ENCODE data around the gene TUBB6.

TUBB6 gene

GRCh38 chr18:12281861-12282260, 26.2 kb upstream of the TUBB6 start:
- Mint-ChIP-seq H3K27me3 (ENCODE audit: low read depth) (peaks cover 21% of the 10 kb centered on the region), H3K27ac (peak overlapping the region in 1 of 3 experiments; percentile 100), H3K36me3 (ENCODE audit: low read depth) (no peaks in the 10 kb centered on the region), H3K9me3 (no peaks in the 10 kb centered on the region), H3K4me1 (peaks cover 50% of the 10 kb centered on the region), H3K4me3 (peak overlapping the region in 1 of 3 experiments; percentile 12)
- TF ChIP-seq, protein P1, sequence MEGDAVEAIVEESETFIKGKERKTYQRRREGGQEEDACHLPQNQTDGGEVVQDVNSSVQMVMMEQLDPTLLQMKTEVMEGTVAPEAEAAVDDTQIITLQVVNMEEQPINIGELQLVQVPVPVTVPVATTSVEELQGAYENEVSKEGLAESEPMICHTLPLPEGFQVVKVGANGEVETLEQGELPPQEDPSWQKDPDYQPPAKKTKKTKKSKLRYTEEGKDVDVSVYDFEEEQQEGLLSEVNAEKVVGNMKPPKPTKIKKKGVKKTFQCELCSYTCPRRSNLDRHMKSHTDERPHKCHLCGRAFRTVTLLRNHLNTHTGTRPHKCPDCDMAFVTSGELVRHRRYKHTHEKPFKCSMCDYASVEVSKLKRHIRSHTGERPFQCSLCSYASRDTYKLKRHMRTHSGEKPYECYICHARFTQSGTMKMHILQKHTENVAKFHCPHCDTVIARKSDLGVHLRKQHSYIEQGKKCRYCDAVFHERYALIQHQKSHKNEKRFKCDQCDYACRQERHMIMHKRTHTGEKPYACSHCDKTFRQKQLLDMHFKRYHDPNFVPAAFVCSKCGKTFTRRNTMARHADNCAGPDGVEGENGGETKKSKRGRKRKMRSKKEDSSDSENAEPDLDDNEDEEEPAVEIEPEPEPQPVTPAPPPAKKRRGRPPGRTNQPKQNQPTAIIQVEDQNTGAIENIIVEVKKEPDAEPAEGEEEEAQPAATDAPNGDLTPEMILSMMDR (IDR thresholded peaks at IDR 0.05; ENCODE audit: unreplicated experiment in 3 of 3): no peak

DNA sequence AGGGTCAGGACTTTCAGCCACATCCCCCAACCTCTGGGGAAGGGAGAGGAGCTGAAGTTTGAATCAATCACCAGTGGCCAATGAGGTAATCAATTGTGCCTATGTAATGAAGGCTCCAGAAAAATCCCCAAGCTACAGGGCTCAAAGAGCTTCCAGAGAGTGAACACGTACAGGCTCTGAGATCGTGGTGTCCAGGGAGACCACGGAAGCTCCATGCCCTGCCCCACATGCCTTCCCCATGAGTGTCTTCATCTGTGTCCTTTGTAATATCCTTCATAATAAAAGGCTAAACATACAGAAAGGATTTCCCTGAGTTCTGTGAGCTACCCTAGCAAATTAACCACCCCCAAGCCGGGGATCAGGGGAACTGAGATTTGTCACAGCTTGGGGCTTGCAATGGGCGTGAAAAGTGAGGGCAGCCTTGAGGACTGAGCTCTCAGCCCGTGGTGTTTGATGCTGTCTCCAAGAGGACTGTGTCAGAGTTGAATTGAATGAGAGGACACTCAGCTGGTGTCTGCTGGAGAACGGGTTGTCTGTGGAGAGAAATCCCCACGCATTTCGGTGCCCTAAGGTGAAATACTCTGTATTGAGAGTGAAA, 25.5 kb upstream of the TUBB6 start:
- H3K36me3 Mint-ChIP-seq (ENCODE audit: low read depth): no peaks in the 10 kb centered on the region
- no peaks in the 10 kb centered on the region for H3K9me3 Mint-ChIP-seq
- peaks cover 43% of the 10 kb centered on the region for H3K4me1 Mint-ChIP-seq
- peaks cover 24% of the 10 kb centered on the region for H3K27me3 Mint-ChIP-seq (ENCODE audit: low read depth)
- peak overlapping the region in 2 of 3 experiments; percentile 53 to 100 for H3K27ac Mint-ChIP-seq
- no peak overlapping the region for H3K4me3 Mint-ChIP-seq
- TF ChIP-seq, protein P1 (IDR thresholded peaks at IDR 0.05; ENCODE audit: unreplicated experiment in 3 of 3): no peak

DNA sequence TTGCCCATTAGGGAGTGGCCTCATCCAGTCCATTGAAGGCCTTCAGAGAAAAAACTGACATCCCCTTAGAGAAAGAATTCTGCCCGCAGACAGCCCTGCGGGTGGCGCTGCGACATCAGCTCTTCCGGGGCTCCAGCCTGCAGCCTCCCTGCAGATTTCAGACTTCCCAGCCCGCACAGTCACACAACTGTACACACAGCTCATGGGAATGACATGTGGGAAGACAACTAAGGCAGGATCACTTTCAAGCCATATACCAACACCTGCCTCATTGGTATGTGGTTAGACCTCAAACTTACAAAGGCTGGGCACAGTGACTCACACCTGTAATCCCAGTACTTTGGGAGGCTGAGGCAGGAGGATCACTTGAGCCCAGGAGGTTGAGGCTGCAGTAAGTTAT, 24.8 kb upstream of the TUBB6 start:
- Mint-ChIP-seq H3K27me3 (ENCODE audit: low read depth) (peaks cover 30% of the 10 kb centered on the region), H3K27ac (peak overlapping the region in 2 of 3 experiments; percentile 77 to 100), H3K4me3 (no peak overlapping the region), H3K9me3 (no peaks in the 10 kb centered on the region), H3K36me3 (ENCODE audit: low read depth) (no peaks in the 10 kb centered on the region), H3K4me1 (peaks cover 44% of the 10 kb centered on the region)
- TF ChIP-seq, protein P1 (IDR thresholded peaks at IDR 0.05; ENCODE audit: unreplicated experiment in 3 of 3): no peak

DNA sequence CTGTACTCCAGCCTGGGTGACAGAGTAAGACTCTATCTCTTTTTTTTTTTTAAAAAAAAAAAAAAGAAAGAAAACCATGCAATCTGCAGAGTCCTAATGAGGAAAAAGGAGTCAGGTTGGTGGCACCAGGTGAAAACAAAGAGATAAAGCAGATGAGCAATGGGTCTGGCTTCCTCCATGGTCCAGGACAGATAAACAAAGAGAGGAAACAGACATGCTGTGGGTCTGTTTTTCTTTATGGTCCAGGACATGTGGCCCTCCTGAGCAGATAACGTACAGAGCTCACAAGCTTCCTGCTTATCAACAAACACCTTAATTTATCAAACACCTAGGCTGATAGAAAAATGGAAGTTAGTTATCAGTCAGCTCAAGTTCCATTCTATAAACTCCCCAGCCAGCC, 24.4 kb upstream of the TUBB6 start:
- Mint-ChIP-seq H3K9me3 (no peaks in the 10 kb centered on the region), H3K27ac (peak overlapping the region in 2 of 3 experiments; percentile 24 to 35), H3K4me1 (peaks cover 44% of the 10 kb centered on the region), H3K4me3 (no peak overlapping the region), H3K27me3 (ENCODE audit: low read depth) (peaks cover 35% of the 10 kb centered on the region), H3K36me3 (ENCODE audit: low read depth) (no peaks in the 10 kb centered on the region)
- TF ChIP-seq, protein P1 (IDR thresholded peaks at IDR 0.05; ENCODE audit: unreplicated experiment in 3 of 3): no peak

DNA sequence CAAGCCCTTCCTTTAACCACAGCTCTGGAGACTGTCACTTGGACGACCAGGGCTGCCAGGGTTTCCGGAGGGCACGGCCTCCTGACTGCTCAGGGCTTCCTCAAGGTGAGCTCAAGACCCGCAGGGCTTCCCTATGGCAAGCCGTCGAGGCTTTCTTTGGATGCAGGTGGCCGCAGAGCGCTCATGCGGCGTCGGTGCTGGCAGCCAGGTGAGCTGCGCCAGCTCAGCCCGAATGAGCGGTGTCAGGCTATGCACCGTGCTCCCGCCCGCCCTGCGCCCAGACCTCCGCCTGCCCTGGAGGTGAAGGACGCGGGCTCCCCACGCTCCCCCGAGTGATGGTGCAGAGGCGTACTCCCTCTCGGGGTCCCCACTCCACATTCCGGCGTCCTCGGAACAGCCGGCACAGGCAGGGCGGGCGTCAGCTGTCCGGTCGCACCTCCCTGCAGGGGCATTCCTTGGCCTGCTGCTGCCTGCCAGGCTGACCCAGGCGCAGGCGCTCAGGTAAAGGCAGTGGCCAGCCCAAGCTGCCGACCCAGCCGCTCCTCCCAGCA, 20.8 kb upstream of the TUBB6 start:
- Mint-ChIP-seq H3K27ac (no peak overlapping the region), H3K9me3 (no peaks in the 10 kb centered on the region), H3K36me3 (ENCODE audit: low read depth) (no peaks in the 10 kb centered on the region), H3K27me3 (ENCODE audit: low read depth) (peaks cover 52% of the 10 kb centered on the region), H3K4me1 (peaks cover 41% of the 10 kb centered on the region), H3K4me3 (peak overlapping the region; percentile 83 to 86 (median 85))
- TF ChIP-seq, protein P1 (IDR thresholded peaks at IDR 0.05; ENCODE audit: unreplicated experiment in 3 of 3): no peak
